Fibroblast of mammary gland (primary cell): ENCODE results near the gene NRCAM.

Source experiments
- DNase-seq: peaks from one replicate; pipeline ENCODE4 v3.0.0-alpha.2; 2010; ENCODE audit warnings: low read depth
- H3K4me3 ChIP-seq: 2 replicates; pipeline ENCODE4 v1.5.1; 2011; ENCODE audit warnings: low read depth, mild to moderate bottlenecking, low read length, moderate library complexity; ENCODE audit not compliant: control insufficient read depth
- TF ChIP-seq, protein P1 (sequence below): conservative IDR thresholded peaks from 2 replicates; pipeline ENCODE4 v1.5.1; 2011; ENCODE audit warnings: low read depth, low read length, inconsistent platforms; ENCODE audit not compliant: control insufficient read depth, insufficient read depth

NRCAM gene

DNA sequence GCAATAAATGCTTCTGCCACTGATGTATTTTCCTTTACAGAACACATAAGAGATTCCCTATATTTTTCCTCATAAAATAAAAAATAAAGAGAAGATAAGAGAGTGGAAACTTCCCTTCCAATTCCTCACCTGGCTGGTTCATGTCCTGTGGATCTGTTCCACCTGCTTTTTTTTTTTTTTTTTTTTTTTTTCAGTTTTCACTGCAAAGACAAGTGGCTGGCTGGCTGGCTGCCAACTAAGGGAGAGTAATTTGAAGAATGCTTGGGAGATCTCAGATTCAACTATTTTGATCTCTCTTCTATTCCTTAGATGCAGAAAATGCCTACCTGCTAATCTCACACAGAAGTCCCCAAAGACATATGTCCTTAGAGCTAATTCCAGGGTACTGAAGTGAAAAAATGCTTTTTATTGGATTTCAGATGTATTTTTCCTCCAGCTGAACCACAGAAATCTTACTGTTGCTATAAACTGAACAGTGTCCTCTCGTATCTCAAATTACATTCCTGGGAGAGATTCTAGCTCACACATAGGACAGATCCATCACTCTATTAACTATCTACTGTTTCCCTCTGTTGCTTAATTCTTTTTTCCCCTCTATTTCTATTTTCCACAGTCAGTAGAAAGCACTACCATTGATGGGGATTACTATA is 120.8 kb downstream of the NRCAM start:
- H3K4me3 ChIP-seq = no peak overlapping the region
- DNase-seq = no peak
- TF ChIP-seq, protein P1, sequence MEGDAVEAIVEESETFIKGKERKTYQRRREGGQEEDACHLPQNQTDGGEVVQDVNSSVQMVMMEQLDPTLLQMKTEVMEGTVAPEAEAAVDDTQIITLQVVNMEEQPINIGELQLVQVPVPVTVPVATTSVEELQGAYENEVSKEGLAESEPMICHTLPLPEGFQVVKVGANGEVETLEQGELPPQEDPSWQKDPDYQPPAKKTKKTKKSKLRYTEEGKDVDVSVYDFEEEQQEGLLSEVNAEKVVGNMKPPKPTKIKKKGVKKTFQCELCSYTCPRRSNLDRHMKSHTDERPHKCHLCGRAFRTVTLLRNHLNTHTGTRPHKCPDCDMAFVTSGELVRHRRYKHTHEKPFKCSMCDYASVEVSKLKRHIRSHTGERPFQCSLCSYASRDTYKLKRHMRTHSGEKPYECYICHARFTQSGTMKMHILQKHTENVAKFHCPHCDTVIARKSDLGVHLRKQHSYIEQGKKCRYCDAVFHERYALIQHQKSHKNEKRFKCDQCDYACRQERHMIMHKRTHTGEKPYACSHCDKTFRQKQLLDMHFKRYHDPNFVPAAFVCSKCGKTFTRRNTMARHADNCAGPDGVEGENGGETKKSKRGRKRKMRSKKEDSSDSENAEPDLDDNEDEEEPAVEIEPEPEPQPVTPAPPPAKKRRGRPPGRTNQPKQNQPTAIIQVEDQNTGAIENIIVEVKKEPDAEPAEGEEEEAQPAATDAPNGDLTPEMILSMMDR = no peak

DNA sequence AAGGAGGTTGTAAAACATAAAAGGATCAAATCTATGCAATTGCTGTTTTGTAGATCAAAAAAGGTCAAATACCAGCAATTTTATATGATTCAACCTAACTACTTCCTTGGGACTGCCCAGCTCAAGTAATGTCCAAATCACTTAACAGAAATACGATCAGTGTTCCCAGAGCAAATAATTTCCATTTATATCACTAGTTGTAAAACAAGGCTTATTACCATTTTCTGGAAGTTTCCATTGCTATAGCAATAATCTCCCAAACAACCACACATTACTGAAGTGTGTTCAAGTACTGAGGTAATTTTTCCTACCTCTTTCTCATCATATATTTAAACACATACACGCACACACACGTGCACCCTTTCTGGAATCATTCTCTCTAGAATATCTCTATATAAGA is 123.3 kb downstream of the NRCAM start:
- no peak for DNase-seq
- no peak overlapping the region for H3K4me3 ChIP-seq
- TF ChIP-seq, protein P1 = no peak

DNA sequence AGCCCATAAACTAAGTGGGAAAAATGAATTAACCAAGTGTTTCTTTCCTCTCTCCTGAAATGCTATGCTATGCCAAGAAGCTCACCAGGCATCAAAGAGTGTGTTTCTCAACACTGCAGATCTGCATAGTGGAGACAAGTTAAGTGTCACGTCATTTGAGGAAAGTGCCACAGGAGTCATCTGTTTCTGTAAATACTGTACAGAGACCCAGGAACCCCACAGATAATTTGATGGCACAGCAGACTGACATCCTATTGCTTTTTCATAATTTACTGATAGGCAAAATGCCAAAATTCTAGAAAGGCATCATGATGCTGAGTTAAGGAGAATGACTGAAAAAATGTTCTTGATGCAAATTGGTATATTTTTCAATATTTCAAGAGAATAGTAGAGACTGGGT is 124.3 kb downstream of the NRCAM start:
- TF ChIP-seq, protein P1 = no peak
- DNase-seq = no peak

DNA sequence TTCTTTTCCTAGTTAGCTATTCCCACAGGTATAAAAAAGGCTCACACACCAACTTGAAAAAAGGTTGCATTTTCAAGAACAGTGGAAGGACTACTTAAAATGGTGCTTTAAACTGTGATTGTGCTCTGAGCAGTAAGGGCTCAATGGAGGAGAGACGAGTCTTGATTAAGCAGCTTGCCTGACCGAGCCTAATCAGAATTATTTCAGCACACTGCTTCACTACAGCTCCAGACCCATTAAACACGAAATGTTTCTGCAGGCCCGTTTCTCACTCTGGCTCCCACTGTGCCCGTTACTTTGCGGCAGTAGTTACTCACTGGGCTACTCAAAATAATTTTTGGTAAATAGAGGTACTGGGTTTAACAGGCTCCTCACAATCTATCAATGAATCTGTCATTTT is 126.0 kb downstream of the NRCAM start:
- no peak overlapping the region for H3K4me3 ChIP-seq
- TF ChIP-seq, protein P1 = no peak
- DNase-seq = no peak

More for the DNA sequence above, 124.3 kb downstream of the NRCAM start:
- H3K4me3 ChIP-seq = no peak overlapping the region

DNA sequence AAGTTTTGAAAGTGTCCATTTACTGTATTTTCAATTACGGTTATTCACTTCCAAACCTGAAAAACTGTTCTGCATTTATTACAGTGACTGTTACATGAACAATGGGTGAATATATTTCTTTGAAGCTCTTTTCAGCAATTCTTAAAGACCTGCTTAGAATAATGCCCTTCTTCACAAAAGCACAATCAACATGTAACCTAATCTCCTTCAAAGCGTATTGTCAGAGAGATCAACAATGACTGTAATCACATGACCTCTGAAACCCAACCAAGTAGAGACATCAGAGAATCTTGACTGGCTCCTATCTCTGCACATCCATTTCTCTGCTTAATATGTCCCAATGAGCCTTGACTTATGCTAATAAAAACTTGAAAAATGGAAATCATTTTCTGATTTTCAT is 126.7 kb downstream of the NRCAM start:
- DNase-seq = no peak
- TF ChIP-seq, protein P1 = no peak

DNA sequence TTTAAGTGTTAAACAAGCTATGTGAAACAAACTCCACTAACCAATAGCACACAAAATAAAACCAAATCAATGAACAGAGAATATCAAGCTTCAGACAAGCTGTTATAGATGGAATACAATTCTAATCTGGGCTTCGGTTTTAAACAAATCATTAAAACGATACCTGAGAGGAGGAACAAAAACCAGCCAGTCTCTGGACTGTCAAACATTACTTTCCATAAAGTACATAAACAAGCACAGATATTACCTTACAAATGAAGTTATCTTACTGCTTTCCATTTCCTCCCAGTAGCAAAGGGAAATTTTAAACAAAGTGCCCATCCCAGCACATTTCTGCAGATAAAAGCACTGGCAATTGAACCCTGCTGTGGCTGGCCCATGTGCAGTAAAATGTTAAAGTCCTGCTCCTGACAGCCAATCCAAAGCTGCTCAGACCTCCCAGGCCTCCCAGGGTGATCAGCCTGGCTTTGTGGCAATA is 128.0 kb downstream of the NRCAM start:
- no peak for DNase-seq
- H3K4me3 ChIP-seq = no peak overlapping the region
- TF ChIP-seq, protein P1 = no peak

More for the DNA sequence above, 126.7 kb downstream of the NRCAM start:
- H3K4me3 ChIP-seq = no peak overlapping the region
